HG02852 (cell line): Measurements from ENCODE around the gene ABCA12.

ENCODE experiments used
- ATAC-seq: cut with Tn5 transposase; IDR thresholded peaks from one replicate; pipeline ENCODE4 v1.9.1; 2021; ENCODE audit warnings: mild to moderate bottlenecking, moderate library complexity; ENCODE audit not compliant: unreplicated experiment

Gene ABCA12

GRCh38 chr2:215052404-215052803 lies 86.0 kb downstream of the ABCA12 start:
- ATAC-seq: no peak

- no peak for ATAC-seq
Measured at GRCh38 chr2:215049341-215049740, 89.1 kb downstream of the ABCA12 start.

- no peak for ATAC-seq
Measured at GRCh38 chr2:215038421-215038820, 100.0 kb downstream of the ABCA12 start.

GRCh38 chr2:215036314-215036713 lies 102.1 kb downstream of the ABCA12 start:
- no peak for ATAC-seq

GRCh38 chr2:215034154-215034553 lies 104.3 kb downstream of the ABCA12 start:
- ATAC-seq: no peak

GRCh38 chr2:215032153-215032552 lies 106.3 kb downstream of the ABCA12 start:
- ATAC-seq: peak; percentile 71

GRCh38 chr2:215031321-215031720 lies 107.1 kb downstream of the ABCA12 start:
- no peak for ATAC-seq

- no peak for ATAC-seq
Measured at GRCh38 chr2:215029936-215030335, 108.5 kb downstream of the ABCA12 start.

GRCh38 chr2:215028231-215028630 lies 110.2 kb downstream of the ABCA12 start:
- no peak for ATAC-seq

- ATAC-seq: no peak
Measured at GRCh38 chr2:215027779-215028178, 110.6 kb downstream of the ABCA12 start.

- ATAC-seq: no peak
Measured at GRCh38 chr2:215022910-215023309, 115.5 kb downstream of the ABCA12 start.

GRCh38 chr2:215022418-215022817 lies 116.0 kb downstream of the ABCA12 start:
- no peak for ATAC-seq

GRCh38 chr2:215020283-215020682 lies 118.1 kb downstream of the ABCA12 start:
- ATAC-seq: peak; percentile 43

GRCh38 chr2:215019521-215020145 lies 118.8 kb downstream of the ABCA12 start:
- peak; percentile 51 for ATAC-seq

GRCh38 chr2:215019085-215019484 lies 119.3 kb downstream of the ABCA12 start:
- peak; percentile 48 for ATAC-seq

- no peak for ATAC-seq
Measured at GRCh38 chr2:215015421-215015820, 123.0 kb downstream of the ABCA12 start.

- no peak for ATAC-seq
Measured at GRCh38 chr2:215010390-215010789, 128.0 kb downstream of the ABCA12 start.

GRCh38 chr2:215003001-215003400 lies 135.4 kb downstream of the ABCA12 start:
- no peak for ATAC-seq

GRCh38 chr2:215002500-215002899 lies 135.9 kb downstream of the ABCA12 start:
- ATAC-seq: peak; percentile 70

- no peak for ATAC-seq
Measured at GRCh38 chr2:215000721-215001120, 137.7 kb downstream of the ABCA12 start.

- peak; percentile 94 for ATAC-seq
Measured at GRCh38 chr2:214995926-214996670, 142.3 kb downstream of the ABCA12 start.

GRCh38 chr2:214995409-214995808 lies 143.0 kb downstream of the ABCA12 start:
- peak; percentile 55 for ATAC-seq
